Endothelial cell of umbilical vein (primary cell): ENCODE results near the gene KCNH8. TPM values are rescaled to one million over a fixed set of nuclear protein-coding genes. Genes with fewer than 3 reads are reported as not detected.

Experiments
- BruUV-seq: library from RNA; stranded (reverse); fragments of 400-500 nt; replicated peaks from 2 replicates; lab custom pipeline; 2021; lab: Mats Ljungman, UMichigan
- CTCF ChIA-PET: fragments of 300-600, 350-600 bp; sonication (Branson Sonifier 250); formaldehyde crosslinking; loops from one replicate; lab custom pipeline; 2021; ENCODE audit warnings: antibody characterized with exemption, inconsistent platforms; lab: Charles Lee
- POLR2A ChIA-PET: fragments of 300-600, 350-600 bp; sonication (Branson Sonifier 250); formaldehyde crosslinking; loops from one replicate; lab custom pipeline; 2021; ENCODE audit warnings: antibody characterized with exemption, inconsistent platforms; lab: Charles Lee
- DNase-seq: peaks from one replicate; pipeline ENCODE4 v3.0.0-alpha.2; 2011; ENCODE audit warnings: low read depth, low spot score
- FAIRE-seq: peaks from 2 replicates; lab custom pipeline; 2011; peaks lifted over from hg19 to GRCh38; lab: Jason Lieb, UNC
- H2AFZ ChIP-seq: 2 replicates; pipeline ENCODE4 v1.6.0; 2012; ENCODE audit warnings: low read depth, low read length, control low read depth, inconsistent platforms
- H3K27ac ChIP-seq: 2 replicates; pipeline ENCODE4 v1.5.1; 2011; ENCODE audit warnings: low read depth, mild to moderate bottlenecking, control low read depth, low read length, moderate library complexity; ENCODE audit not compliant: insufficient read depth
- H3K27me3 ChIP-seq, 2 experiments: 2 replicates each; pipeline versions ENCODE4 v1.6.0 to v1.6.1; 2011; ENCODE audit warnings: low read length in 2 of 2, mixed read lengths in 1 of 2; ENCODE audit not compliant: control insufficient read depth in 2 of 2, insufficient read depth in 2 of 2
- H3K36me3 ChIP-seq, 2 experiments: 2 replicates in 1 of 2; 3 replicates in 1 of 2; pipeline ENCODE4 v1.5.1; 2011; ENCODE audit warnings: low read length in 2 of 2, mild to moderate bottlenecking in 1 of 2, moderate library complexity in 1 of 2; ENCODE audit not compliant: control insufficient read depth in 2 of 2, insufficient read depth in 2 of 2; ENCODE audit errors: extremely low read depth in 1 of 2
- H3K4me1 ChIP-seq: 3 replicates; pipeline ENCODE4 v1.5.1; 2011; ENCODE audit warnings: mild to moderate bottlenecking, low read length; ENCODE audit not compliant: control insufficient read depth, insufficient read depth; ENCODE audit errors: extremely low read depth
- H3K4me2 ChIP-seq: 2 replicates; pipeline ENCODE4 v1.6.1; 2011; ENCODE audit warnings: low read length, control low read depth, mixed read lengths; ENCODE audit not compliant: insufficient read depth
- H3K4me3 ChIP-seq, 3 experiments: fragments of 200-600 bp in 1 of 3; sonication (generic), shearing (Covaris generic) in 1 of 3; replicated peaks in 1 of 3; 2 replicates each; pipeline ENCODE4 v1.5.1; 2011 to 2016; ENCODE audit warnings: control low read depth in 3 of 3, low read length in 3 of 3, mild to moderate bottlenecking in 2 of 3, inconsistent platforms in 1 of 3, low read depth in 1 of 3, moderate library complexity in 1 of 3; ENCODE audit not compliant: insufficient read depth in 1 of 3
- H3K79me2 ChIP-seq: 2 replicates; pipeline ENCODE4 v1.6.0; 2012; ENCODE audit warnings: low read length, inconsistent platforms; ENCODE audit not compliant: control insufficient read depth, insufficient read depth
- H3K9ac ChIP-seq: replicated peaks from 2 replicates; pipeline ENCODE3; 2011; ENCODE audit warnings: low read length, control low read depth; ENCODE audit not compliant: insufficient read depth; ENCODE audit errors: extremely low read depth
- H3K9me1 ChIP-seq: replicated peaks from 3 replicates; pipeline ENCODE4 v1.6.0; 2011; ENCODE audit warnings: mild to moderate bottlenecking, low read length; ENCODE audit not compliant: control insufficient read depth, insufficient read depth; ENCODE audit errors: extremely low read depth
- H3K9me3 ChIP-seq: replicated peaks from 2 replicates; pipeline ENCODE4 v1.5.1; 2012; ENCODE audit warnings: low read length, inconsistent platforms; ENCODE audit not compliant: control insufficient read depth, insufficient read depth
- H4K20me1 ChIP-seq: replicated peaks from 2 replicates; pipeline ENCODE3; 2011; ENCODE audit warnings: mild to moderate bottlenecking, low read length; ENCODE audit not compliant: control insufficient read depth, insufficient read depth; ENCODE audit errors: extremely low read depth
- EZH2 ChIP-seq: IDR thresholded peaks from 2 replicates; pipeline ENCODE4 v1.6.1; 2012; ENCODE audit warnings: borderline replicate concordance, low read depth, mild to moderate bottlenecking, moderate library complexity, low read length, inconsistent platforms; ENCODE audit not compliant: severe bottlenecking
- FOS ChIP-seq: IDR thresholded peaks from 2 replicates; pipeline ENCODE4 v1.6.1; 2011; ENCODE audit warnings: mild to moderate bottlenecking, low read length, moderate library complexity, borderline replicate concordance; ENCODE audit not compliant: insufficient read depth
- GATA2 ChIP-seq: IDR thresholded peaks from 2 replicates; pipeline ENCODE4 v1.7.0; 2011; ENCODE audit warnings: low read depth, mild to moderate bottlenecking, moderate library complexity, mixed read lengths, low read length; ENCODE audit not compliant: insufficient read length, insufficient read depth
- JUN ChIP-seq: IDR thresholded peaks from 2 replicates; pipeline ENCODE4 v1.6.1; 2011; ENCODE audit warnings: borderline replicate concordance, low read depth; ENCODE audit not compliant: insufficient read length, insufficient read depth
- MYC ChIP-seq: IDR thresholded peaks from one replicate; pipeline ENCODE4 v1.6.1; 2011; ENCODE audit warnings: mild to moderate bottlenecking, low read depth, low read length
- POLR2A ChIP-seq: IDR thresholded peaks from 2 replicates; pipeline ENCODE4 v1.6.1; 2012; ENCODE audit warnings: low read depth, mild to moderate bottlenecking, control low read depth, low read length
- POLR2AphosphoS5 ChIP-seq: IDR thresholded peaks from 2 replicates; pipeline ENCODE4 v1.6.1; 2012; ENCODE audit warnings: low read depth, mild to moderate bottlenecking, control low read depth, low read length, moderate library complexity; ENCODE audit not compliant: insufficient read depth
- dilution Hi-C: fragments of 300-500 bp; cut with MboI; formaldehyde crosslinking; loops from one replicate; pipeline ENCODE4 v1.15.0; 2019; ENCODE audit warnings: low sequenced_read_pairs; ENCODE audit not compliant: extremely low pct_ligation_motif_present
- intact Hi-C: fragments of 100-400 bp; cut with micrococcal nuclease; formaldehyde crosslinking; loops from one replicate; pipeline ENCODE4 v1.10.0; 2022
- polyA plus RNA-seq, 4 experiments: library from polyadenylated mRNA; depleted of rRNA in 3 of 4; stranded (reverse) in 3 of 4; unstranded in 1 of 4; fragments of >200 nt; gene quantifications; 2 replicates each; pipeline versions ENCODE4 v1.2.1 to v1.2.3, GENCODE V29; 2011 to 2012; ENCODE audit warnings: missing spikeins in 1 of 4
- total RNA-seq: library from RNA; stranded (reverse); gene quantifications from 2 replicates; pipeline ENCODE4 v1.2.3, GENCODE V29; 2021
- TF ChIP-seq, protein P1 (sequence below): IDR thresholded peaks from 2 replicates; pipeline ENCODE4 v1.6.1; 2011; ENCODE audit not compliant: insufficient read depth, insufficient read length
- TF ChIP-seq, protein P2 (sequence below), 2 donors: IDR thresholded peaks; 1 replicate in 1 of 2; 2 replicates in 1 of 2; pipeline ENCODE4 v1.5.1; 2011; ENCODE audit warnings: low read length in 2 of 2, mild to moderate bottlenecking in 2 of 2, moderate library complexity in 2 of 2, control low read depth in 1 of 2, inconsistent platforms in 1 of 2, low read depth in 1 of 2; ENCODE audit not compliant: insufficient read depth in 1 of 2; ENCODE audit errors: extremely low read depth in 1 of 2

KCNH8 gene
- total and polyA plus RNA-seq, 2 donors (not counting 3 experiments of a cell fraction or from before 2014, with no cell fraction given): not detected

- intact Hi-C loops: no loop called here
- Histone ChIP-seq H3K4me3 (no peak overlapping the region), H3K4me1 (no peaks in the 10 kb centered on the region), H3K4me2 (no peak overlapping the region), H3K9me1 (no peaks in the 10 kb centered on the region), H3K9ac (no peak overlapping the region), H3K27ac (no peak overlapping the region), H3K9me3 (peaks cover 4% of the 10 kb centered on the region), H2AFZ (no peak overlapping the region), H3K36me3 (no peaks in the 10 kb centered on the region), H3K79me2 (no peaks in the 10 kb centered on the region), H3K27me3 (no peaks in the 10 kb centered on the region), H4K20me1 (no peaks in the 10 kb centered on the region)
- DNase-seq (no peak), FAIRE-seq (no peak)
- POLR2A ChIA-PET: no interaction called here
- CTCF ChIA-PET: no interaction called here
- TF ChIP-seq POLR2AphosphoS5 (no peak), EZH2 (no peak), MYC (no peak), GATA2 (no peak), POLR2A (no peak), FOS (no peak), JUN (no peak)
- TF ChIP-seq, protein P1, sequence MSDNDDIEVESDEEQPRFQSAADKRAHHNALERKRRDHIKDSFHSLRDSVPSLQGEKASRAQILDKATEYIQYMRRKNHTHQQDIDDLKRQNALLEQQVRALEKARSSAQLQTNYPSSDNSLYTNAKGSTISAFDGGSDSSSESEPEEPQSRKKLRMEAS: no peak
- TF ChIP-seq, protein P2, sequence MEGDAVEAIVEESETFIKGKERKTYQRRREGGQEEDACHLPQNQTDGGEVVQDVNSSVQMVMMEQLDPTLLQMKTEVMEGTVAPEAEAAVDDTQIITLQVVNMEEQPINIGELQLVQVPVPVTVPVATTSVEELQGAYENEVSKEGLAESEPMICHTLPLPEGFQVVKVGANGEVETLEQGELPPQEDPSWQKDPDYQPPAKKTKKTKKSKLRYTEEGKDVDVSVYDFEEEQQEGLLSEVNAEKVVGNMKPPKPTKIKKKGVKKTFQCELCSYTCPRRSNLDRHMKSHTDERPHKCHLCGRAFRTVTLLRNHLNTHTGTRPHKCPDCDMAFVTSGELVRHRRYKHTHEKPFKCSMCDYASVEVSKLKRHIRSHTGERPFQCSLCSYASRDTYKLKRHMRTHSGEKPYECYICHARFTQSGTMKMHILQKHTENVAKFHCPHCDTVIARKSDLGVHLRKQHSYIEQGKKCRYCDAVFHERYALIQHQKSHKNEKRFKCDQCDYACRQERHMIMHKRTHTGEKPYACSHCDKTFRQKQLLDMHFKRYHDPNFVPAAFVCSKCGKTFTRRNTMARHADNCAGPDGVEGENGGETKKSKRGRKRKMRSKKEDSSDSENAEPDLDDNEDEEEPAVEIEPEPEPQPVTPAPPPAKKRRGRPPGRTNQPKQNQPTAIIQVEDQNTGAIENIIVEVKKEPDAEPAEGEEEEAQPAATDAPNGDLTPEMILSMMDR (IDR thresholded peaks at IDR 0.05; ENCODE audit: extremely low read depth in 1 of 2, insufficient read depth in 1 of 2, low read depth in 1 of 2, low read length in 2 of 2): no peak
- dilution Hi-C loops: no loop called here
- no TSS peak for BruUV-seq
These were observed 374.0 kb downstream of the KCNH8 start for GRCh38 chr3:19522305-19522704.
